HG03354 (cell line): ENCODE data around the gene BTD.

Experiments used
- ATAC-seq: cut with Tn5 transposase; IDR thresholded peaks from one replicate; pipeline ENCODE4 v1.9.1; 2021; ENCODE audit warnings: mild to moderate bottlenecking; ENCODE audit not compliant: unreplicated experiment, poor library complexity, severe bottlenecking

Gene BTD

GRCh38 chr3:15633766-15634598 lies 32.4 kb downstream of the BTD start:
- ATAC-seq, result no peak

- ATAC-seq, result no peak
Measured at GRCh38 chr3:15634671-15635070, 33.1 kb downstream of the BTD start.

- no peak for ATAC-seq
Measured at GRCh38 chr3:15635121-15635661, 33.6 kb downstream of the BTD start.

GRCh38 chr3:15636028-15636709 lies 34.6 kb downstream of the BTD start:
- peak; percentile 54 for ATAC-seq

- no peak for ATAC-seq
Measured at GRCh38 chr3:15637131-15637951, 35.8 kb downstream of the BTD start.

GRCh38 chr3:15638193-15638890 lies 36.8 kb downstream of the BTD start:
- ATAC-seq, result no peak

- no peak for ATAC-seq
Measured at GRCh38 chr3:15638891-15639262, 37.3 kb downstream of the BTD start.

- no peak for ATAC-seq
Measured at GRCh38 chr3:15645246-15645645, 43.7 kb downstream of the BTD start.

- no peak for ATAC-seq
Measured at GRCh38 chr3:15645740-15646501, 44.4 kb downstream of the BTD start.

GRCh38 chr3:15646851-15647511 lies 45.4 kb downstream of the BTD start:
- ATAC-seq, result peak; percentile 34

- ATAC-seq, result peak; percentile 91
Measured at GRCh38 chr3:15647611-15648167, 46.1 kb downstream of the BTD start.

- ATAC-seq, result no peak
Measured at GRCh38 chr3:15649341-15649740, 47.8 kb downstream of the BTD start.

GRCh38 chr3:15649858-15650257 lies 48.3 kb downstream of the BTD start:
- ATAC-seq, result peak; percentile 46

GRCh38 chr3:15651396-15651795 lies 49.9 kb downstream of the BTD start:
- ATAC-seq, result no peak

- ATAC-seq, result no peak
Measured at GRCh38 chr3:15653321-15653720, 51.8 kb downstream of the BTD start.

- ATAC-seq, result no peak
Measured at GRCh38 chr3:15654127-15654526, 52.6 kb downstream of the BTD start.

- ATAC-seq, result no peak
Measured at GRCh38 chr3:15654891-15655290, 53.3 kb downstream of the BTD start.

- no peak for ATAC-seq
Measured at GRCh38 chr3:15656342-15656741, 54.8 kb downstream of the BTD start.
